GM18502 (cell line): ENCODE data around the gene UNC13B.
"Not testable (repeated sequence)": the region's sequence is repeated elsewhere in the genome, so short reads cannot be mapped to it uniquely, and the experiment has no call there.

ENCODE experiments used
- ATAC-seq: cut with Tn5 transposase; IDR thresholded peaks from one replicate; pipeline ENCODE4 v1.9.1; 2021; ENCODE audit warnings: mild to moderate bottlenecking; ENCODE audit not compliant: unreplicated experiment, poor library complexity

The UNC13B gene

GRCh38 chr9:35161713-35162604, at the start of gene UNC13B:
Gene UNC13B (plus strand): TSS chr9:35162009. CDS start chr9:35162284, 275 bp downstream.
- peak; percentile 77 for ATAC-seq

GRCh38 chr9:35112257-35113020, 49.4 kb upstream of the UNC13B start:
- no peak for ATAC-seq

- ATAC-seq: peak; percentile 17
Observed at GRCh38 chr9:35114113-35114839, 47.5 kb upstream of the UNC13B start.

- no peak for ATAC-seq
Observed at GRCh38 chr9:35114840-35115628, 46.8 kb upstream of the UNC13B start.

GRCh38 chr9:35115680-35116538, 45.9 kb upstream of the UNC13B start, which contains the start of gene ATOSB:
Gene ATOSB (minus strand): TSS chr9:35115862. CDS start chr9:35108274, 7,588 bp downstream.
- ATAC-seq: peak; percentile 62

- no peak for ATAC-seq
Observed at GRCh38 chr9:35116539-35116897, 45.3 kb upstream of the UNC13B start.

- ATAC-seq: peak; percentile 56
Observed at GRCh38 chr9:35116898-35117551, 44.8 kb upstream of the UNC13B start.

- no peak for ATAC-seq
Observed at GRCh38 chr9:35134920-35135319, 26.9 kb upstream of the UNC13B start.

- ATAC-seq: no peak
Observed at GRCh38 chr9:35135988-35136387, 25.8 kb upstream of the UNC13B start.

GRCh38 chr9:35136866-35137265, 24.9 kb upstream of the UNC13B start:
- no peak for ATAC-seq

- no peak for ATAC-seq
Observed at GRCh38 chr9:35140093-35140492, 21.7 kb upstream of the UNC13B start.

GRCh38 chr9:35142037-35142436, 19.8 kb upstream of the UNC13B start:
- ATAC-seq: no peak

- ATAC-seq: not testable (repeated sequence)
Observed at GRCh38 chr9:35147941-35148563, 13.8 kb upstream of the UNC13B start.

- no peak for ATAC-seq
Observed at GRCh38 chr9:35152926-35153325, 8.9 kb upstream of the UNC13B start.

GRCh38 chr9:35156781-35157180, 5.0 kb upstream of the UNC13B start:
- no peak for ATAC-seq

GRCh38 chr9:35157836-35158235, 4.0 kb upstream of the UNC13B start:
- ATAC-seq: not testable (repeated sequence)

GRCh38 chr9:35158501-35159280, 3.1 kb upstream of the UNC13B start:
- ATAC-seq: no peak
